NCI-H345 (cell line): ENCODE measurements around the gene GOLGA6L1.
"Not testable (repeated sequence)": the region's sequence is repeated elsewhere in the genome, so short reads cannot be mapped to it uniquely, and the experiment has no call there.

Experiments
- DNase-seq: peaks from one replicate; lab custom pipeline; 2025; lab: John Stamatoyannopoulos, UW

Gene GOLGA6L1, protein sequence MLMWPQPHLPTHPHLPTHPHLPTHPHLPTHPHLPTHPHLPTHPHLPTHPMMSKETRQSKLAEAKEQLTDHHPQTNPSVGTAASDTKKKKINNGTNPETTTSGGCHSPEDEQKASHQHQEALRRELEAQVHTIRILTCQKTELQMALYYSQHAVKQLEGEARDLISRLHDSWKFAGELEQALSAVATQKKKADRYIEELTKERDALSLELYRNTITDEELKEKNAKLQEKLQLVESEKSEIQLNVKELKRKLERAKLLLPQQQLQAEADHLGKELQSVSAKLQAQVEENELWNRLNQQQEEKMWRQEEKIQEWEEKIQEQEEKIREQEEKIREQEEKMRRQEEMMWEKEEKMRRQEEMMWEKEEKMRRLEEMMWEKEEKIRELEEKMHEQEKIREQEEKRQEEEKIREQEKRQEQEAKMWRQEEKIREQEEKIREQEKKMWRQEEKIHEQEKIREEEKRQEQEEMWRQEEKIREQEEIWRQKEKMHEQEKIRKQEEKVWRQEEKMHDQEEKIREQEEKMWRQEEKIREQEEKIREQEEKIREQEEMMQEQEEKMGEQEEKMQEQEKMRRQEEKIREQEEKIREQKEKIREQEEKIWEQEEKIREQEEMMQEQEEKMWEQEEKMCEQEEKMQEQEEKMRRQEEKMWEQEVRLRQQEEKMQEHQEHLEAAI

DNA sequence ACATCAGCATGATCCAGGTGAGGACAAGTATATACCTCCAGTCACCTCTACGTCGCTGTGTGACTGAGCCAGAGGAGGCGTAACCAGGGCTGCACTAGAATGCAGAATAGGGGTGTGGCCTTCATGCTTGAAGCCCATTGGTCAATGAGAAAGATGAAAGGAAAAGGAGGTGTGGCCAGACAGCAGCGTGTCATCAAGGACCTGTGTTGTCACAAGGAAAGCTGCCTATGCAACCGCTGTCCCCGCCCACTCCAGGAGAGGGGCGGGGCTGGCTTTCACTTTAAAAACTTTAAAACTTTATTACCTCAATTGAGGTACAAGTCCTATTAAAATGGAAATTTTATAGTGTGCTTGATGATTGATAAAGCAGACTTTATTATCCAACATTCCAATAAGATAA, at the start of gene GOLGA6L1:
Gene GOLGA6L1, minus strand, starts transcription at position 101 of the 400 bp plus-strand sequence. Its CDS starts 91 bp downstream, at position 10.
- DNase-seq: not testable (repeated sequence)

DNA sequence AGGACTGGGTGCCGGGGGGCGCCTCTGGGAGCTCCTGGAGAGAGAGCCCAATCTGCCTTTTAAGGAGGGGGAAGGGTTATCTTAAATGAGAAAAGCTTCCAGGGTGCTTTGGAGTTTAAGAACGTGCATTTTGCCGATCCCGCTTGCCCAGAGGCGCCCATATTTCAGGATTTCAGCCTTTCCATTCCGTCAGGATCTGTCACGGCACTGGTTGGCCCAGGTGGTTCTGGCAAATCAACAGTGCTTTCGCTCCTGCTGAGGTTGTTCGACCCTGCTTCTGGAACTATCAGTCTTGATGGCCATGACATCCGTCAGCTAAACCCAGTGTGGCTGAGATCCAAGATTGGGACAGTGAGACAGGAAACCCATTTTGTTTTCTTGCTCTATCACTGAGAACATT, 44.6 kb upstream of the GOLGA6L1 start:
- DNase-seq: not testable (repeated sequence)

DNA sequence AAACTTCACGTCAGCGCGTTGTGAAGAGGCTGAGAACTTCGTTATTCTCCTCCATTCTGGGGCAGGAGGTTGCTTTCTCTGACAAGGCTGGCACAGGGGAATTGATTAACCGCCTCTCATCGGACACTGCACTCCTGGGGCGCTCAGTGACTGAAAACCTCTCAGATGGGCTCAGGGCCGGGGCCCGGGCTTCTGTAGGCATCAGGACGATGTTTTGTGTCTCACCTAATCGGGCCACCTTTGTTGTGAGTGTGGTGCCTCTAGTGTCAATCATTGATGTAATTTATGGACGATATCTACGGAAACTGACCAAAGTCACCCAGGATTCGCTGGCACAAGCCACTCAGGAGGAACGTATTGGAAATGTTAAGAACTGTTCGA, 43.9 kb upstream of the GOLGA6L1 start:
- not testable (repeated sequence) for DNase-seq

DNA sequence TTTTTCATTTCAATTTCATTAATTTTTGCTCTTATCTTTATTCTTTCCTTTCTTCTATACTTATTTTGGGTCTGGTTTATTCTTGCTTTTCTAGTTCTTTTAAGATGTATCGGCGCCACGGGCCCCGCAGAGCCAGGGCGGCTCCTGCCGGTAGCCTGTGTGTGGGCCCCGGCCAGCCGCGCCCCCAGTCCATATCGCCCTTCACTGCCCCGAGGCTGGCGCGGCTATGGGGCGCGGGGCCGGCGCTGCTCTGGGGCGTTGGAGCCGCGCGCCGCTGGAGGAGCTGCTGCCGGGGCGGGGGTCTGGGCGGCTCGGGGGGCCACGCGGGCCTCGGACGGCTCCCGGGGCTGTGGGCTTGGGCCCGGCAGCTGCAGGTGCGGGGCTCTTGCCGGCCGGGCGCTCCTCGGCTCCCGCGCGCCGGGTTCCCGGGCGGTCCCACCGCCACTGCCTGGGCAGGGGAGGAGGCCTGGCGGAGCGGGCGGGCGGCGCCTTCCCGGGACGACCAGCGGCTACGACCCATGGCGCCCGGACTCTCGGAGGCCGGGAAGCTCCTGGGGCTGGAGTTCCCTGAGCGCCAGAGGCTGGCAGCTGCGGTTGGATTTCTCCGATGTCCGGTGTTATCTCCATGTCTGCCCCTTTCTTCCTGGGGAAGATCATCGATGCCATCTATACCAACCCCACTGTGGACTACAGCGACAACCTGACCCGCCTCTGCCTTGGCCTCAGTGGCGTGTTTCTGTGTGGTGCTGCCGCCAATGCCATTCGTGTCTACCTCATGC, 43.3 kb upstream of the GOLGA6L1 start:
- not testable (repeated sequence) for DNase-seq

DNA sequence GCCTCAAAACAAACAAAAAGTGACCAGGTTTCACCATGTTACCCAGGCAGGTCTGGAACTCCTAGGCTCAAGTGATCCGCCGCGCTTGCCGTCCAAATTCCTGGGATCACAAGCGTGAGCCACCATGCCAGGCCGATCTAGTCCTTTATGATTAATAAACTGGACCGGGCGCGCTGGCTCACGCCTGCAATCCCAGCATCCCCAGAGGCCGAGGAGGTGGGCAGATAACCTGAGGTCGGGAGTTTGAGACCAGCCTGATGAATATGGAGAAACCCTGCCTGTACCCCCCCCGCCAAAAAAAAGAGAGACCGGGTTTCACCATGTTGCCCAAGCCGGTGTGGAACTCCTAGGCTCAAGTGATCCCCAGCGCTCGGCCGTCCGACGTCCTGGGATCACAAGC, 40.1 kb upstream of the GOLGA6L1 start:
- DNase-seq: not testable (repeated sequence)

DNA sequence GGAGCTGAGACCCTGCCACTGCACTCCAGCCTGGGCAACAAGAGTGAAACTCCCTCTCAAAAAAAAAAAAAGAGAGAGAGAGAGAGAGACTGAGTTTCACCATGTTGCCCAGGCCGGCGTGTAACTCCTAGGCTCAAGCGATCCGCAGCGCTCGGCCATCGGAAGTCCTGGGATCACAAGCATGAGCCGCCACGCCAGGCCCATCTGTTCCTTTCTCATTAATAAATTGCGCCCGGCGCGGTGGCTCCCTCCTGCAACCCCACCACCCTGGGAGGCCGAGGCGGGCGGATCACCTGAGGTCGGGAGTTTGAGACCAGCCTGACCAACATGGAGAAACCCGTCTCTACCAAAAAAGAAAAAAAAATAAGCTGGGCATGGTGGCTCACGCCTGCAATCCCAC, 39.0 kb upstream of the GOLGA6L1 start:
- not testable (repeated sequence) for DNase-seq

DNA sequence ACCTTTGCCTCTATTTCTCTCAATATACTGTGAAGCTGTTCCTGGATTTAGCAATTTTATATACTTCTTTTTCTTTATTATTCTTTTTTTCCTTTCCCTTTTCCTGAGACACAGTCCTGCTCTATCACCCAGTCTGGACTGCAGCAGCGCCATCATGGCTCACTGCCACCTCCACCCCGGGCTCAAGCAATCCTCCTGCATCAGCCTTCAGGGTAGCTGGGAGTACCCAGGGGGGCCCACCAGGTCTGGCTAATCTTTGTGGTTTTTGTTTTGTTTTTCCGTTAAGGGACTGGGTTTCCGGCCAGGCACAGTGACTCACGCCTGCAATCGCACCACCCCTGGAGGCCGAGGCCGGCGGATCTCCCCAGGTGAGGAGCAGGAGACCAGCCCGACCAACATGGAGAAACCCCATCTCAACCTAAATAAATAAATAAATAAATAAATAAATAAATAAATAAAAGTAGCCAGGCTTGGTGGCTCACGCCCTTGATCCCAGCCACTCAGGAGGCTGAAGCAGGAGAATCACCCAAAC, 38.1 kb upstream of the GOLGA6L1 start:
- not testable (repeated sequence) for DNase-seq

DNA sequence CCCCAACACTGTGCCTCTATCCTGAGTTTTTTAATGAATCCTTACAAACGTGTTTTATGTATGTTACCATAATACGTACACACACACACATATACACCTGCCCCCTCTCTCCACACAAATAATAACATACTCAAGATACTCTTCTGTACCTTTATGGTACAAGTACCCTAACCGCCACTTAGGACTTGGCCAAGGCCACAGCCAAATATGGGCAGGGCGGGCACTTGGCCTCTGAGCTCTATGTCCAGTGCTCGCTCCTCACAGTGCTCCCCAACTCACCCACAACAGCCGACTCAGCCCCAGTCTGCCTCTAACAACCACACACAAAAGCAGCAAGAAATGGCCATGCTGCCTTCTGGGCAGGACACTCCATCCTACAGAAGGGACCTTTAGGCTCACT, 3.8 kb downstream of the GOLGA6L1 start:
- DNase-seq: not testable (repeated sequence)

DNA sequence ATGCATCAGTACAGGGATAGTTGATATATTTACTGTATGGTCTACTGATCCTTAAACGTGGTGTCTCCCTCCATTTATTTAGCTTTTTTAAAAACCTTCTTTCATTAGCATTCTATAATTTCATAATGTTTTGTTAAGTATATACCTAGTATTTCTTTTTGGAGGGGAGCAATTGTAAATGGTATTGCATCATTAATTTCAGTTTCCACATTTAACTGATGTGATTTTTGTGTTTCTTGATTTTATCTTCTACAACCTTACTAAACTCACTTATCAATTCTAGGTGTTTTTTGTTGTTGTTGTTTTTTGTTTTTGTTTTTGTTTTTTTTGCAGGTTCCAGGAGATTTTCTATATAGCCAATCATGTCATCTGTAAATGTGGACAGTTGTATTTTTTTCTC, 18.4 kb downstream of the GOLGA6L1 start:
- no peak for DNase-seq

DNA sequence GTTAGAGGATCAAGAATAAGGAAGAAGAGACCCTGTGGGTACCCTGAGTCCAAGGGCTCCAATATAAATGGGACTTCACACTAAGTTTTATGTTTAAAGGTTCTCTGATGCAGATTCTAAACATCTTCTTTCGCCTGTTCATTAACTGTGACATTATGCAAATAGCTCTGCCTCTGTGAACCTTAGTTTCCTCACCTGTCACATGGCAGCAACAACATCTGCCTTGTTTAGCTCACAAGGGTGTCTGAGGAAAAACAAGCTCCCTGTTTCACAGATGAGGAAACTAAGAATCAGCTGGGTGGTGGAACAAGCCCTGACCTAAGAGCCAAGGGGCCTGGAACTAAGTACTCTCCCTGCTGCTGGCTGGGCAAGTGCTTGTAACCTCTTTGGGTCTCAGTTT, 40.8 kb downstream of the GOLGA6L1 start:
- no peak for DNase-seq

DNA sequence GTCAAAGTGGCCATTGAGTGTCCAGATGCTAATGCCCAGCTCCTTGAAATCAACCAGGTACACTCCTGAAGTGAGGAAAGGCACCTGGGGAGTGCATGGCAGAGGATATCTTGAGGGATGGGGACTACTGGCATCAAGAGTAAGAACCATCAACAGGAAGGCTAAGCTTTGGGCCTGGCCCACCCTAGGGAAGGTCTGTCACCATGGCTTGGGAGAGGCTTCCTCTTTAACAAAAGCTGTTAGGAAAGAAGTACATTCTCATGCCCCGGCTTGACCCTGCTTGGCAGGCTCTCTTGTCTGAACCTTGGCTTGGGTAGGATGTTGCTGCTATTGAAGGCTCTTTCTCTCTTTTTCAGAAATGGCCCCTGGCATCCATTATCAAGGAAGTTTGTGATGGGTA, 53.5 kb downstream of the GOLGA6L1 start:
- no peak for DNase-seq

DNA sequence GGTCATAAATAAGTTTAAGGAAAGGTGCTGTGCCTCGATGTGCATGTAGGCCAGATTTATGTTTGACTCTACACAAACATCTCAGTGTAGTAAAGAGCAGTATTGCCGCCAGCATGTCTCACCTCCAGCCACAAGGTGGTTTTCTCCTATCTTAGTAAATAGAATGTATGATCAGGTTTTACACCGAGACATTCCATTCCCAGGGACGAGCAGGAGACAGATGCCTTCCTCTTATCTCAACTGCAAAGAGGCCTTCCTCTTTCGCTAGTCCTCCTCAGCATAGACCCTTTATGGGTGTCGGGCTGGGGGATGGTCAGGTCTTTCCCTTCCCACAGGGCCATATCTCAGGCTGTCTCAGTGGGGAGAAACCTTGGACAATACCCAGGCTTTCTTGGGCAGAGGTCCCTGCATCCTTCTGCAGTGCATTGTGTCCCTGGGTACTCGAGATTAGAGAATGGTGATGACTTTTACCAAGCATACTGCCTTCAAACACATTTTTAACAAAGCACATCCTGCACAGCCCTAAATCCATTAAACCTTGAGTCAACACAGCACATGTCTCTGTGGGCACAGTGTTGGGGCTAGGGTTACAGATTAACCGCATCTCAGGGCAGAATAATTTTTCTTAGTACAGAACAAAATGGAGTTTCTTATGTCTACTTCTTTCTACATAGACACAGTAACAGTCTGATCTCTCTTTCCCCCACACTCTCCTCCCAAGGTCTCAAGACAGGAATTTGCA, 54.5 kb downstream of the GOLGA6L1 start:
- not testable (repeated sequence) for DNase-seq

DNA sequence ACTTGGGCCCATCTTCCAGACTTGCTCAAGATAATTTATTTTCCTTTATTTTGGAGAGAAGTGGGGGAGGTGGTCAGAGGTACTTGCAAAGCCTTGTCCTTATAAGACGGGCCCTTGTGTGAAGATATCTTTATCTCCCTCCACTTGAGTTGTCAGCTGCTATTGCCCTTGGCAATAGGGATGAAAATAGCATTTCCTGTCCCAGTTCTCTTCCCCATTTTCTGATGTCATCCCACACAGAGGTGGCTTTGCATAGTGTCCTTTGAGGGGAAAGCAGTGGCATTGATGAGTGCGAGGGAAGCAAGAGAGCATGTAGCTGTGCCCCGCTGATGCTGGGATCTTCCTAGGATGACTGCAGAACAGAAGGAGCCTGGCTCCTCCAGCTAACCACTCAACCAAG, 55.4 kb downstream of the GOLGA6L1 start:
- DNase-seq: no peak

DNA sequence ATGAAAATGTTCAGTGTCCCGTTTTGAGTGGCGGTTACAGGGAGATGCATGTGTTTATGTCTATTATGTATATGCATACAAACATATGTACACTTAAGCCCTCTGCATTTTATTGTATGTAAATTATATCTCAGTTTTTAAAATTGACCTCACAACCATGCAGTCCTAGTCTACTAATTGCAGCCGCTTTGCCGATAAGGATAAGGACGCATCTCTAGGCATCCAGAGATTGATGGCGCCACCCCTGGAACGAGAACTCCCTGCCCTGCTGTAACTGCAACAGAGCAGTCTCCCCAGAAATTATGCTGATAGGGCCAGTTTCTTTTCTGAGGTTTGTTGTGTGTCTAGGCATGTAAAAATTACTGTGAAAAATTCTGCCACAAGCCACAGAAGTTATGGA, 56.9 kb downstream of the GOLGA6L1 start:
- DNase-seq: no peak
